HG03060 (cell line): ENCODE results near the gene ARHGEF5.
"Not testable (repeated sequence)": the region's sequence is repeated elsewhere in the genome, so short reads cannot be mapped to it uniquely, and the experiment has no call there.

Experiments used
- ATAC-seq: cut with Tn5 transposase; IDR thresholded peaks from one replicate; pipeline ENCODE4 v1.9.1; 2021; ENCODE audit warnings: low read depth, moderate number of reproducible peaks; ENCODE audit not compliant: unreplicated experiment

ARHGEF5 gene

GRCh38 chr7:144418931-144419330 lies 63.7 kb downstream of the ARHGEF5 start:
- ATAC-seq, result not testable (repeated sequence)

DNA sequence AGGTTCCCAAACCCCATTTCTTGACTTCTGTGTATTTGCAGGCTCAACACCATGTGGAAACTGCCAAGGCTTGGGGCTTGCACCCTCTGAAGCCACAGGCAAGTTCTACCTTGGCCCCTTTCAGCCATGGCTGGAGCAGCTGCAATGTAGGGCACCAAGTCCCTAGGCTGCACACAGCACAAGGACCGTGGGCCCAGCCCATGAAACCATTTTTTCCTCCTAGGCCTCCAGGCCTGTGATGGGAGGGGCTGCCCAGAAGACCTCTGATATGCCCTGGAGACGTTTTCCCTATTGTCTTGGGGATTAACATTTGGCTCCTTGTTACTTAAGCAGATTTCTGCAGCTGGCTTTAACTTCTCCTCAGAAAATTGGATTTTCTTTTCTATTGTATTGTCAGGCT lies 72.3 kb downstream of the ARHGEF5 start:
- not testable (repeated sequence) for ATAC-seq

DNA sequence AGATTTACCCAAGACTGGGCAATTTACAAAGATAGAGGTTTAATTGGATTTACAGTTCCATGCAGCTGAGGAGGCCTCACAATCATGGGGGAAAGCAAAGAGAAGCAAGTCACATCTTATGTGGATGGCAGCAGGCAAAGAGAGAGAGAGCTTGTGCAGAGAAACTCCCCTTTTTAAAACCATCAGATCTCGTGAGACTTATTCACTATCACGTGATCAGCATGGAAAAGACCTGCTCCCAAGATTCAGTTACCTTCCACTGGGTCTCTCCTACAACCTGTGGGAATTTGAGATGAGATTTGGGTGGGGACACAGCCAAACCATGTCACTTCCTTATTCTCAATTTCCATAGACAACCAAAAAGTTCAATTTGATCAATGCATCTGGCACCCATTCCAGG lies 73.2 kb downstream of the ARHGEF5 start:
- no peak for ATAC-seq
